ENCODE data around the gene IFT20. TPM values are rescaled to one million over a fixed set of nuclear protein-coding genes. Genes with fewer than 3 reads are reported as not detected.

Gene IFT20
- total and polyA plus RNA-seq, 2 of the 13 experiments (the other 11 are each of a cell fraction or from before 2014, with no cell fraction given): 28.0 to 37.8 TPM

DNA sequence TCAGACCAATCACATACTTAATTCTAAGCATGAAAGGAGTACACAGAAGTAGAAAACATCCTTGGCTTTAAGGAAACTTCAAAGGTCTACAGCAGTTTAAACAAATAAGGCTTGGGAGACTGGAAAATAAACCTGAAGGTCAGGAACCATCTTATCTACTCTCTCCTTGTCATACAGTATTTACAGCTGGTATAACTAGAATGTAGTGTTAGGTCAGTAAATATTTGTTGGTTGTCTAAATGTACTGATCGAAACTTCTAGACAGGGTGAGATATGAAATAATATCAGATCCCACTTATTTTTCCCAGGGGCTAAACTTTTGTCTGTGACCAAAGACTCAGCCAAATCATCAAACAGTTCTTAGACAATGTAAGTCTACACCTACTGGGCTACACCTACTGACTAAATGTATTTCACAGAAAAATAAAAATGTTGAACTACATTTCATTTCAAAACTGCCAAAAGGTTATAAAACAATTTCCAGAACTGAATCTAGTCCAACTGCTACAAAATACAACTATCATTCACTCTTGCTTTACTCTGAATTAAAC, 43.4 kb downstream of the IFT20 start:
- ChIA-PET CTCF (ENCODE audit: low intra/inter-chr PET ratio, low total read pairs) (no interaction called here), POLR2A (no interaction called here)
- FAIRE-seq (no peak), DNase-seq (ENCODE audit: low spot score) (no peak), ATAC-seq (no peak)
- BruUV-seq (replicated peaks): no TSS peak
- Histone ChIP-seq H3K4me2 (ENCODE audit: low read depth, low read length) (no peak overlapping the region), H3K36me3 (replicated peaks in 1 of 2; ENCODE audit: control insufficient read depth in 1 of 2, insufficient read depth in 2 of 2, low read length in 2 of 2) (no peaks in the 10 kb centered on the region), H3K9ac (ENCODE audit: insufficient read depth, low read depth, low read length) (no peak overlapping the region), H3K27ac (ENCODE audit: extremely low read length, insufficient read depth, low read length) (no peak overlapping the region), H3K4me1 (ENCODE audit: insufficient read depth, low read length) (peaks cover 23% of the 10 kb centered on the region), H3K4me3 (replicated peaks in 1 of 3; ENCODE audit: insufficient read depth in 1 of 3, low read depth in 2 of 3, low read length in 3 of 3) (no peak overlapping the region), H3K79me2 (ENCODE audit: insufficient read depth, low read length) (no peaks in the 10 kb centered on the region), H3K9me3 (ENCODE audit: low read length) (no peaks in the 10 kb centered on the region), H2AFZ (ENCODE audit: low read length) (no peak overlapping the region), H3K27me3 (ENCODE audit: control insufficient read depth in 1 of 2, insufficient read depth in 2 of 2, low read length in 2 of 2) (no peaks in the 10 kb centered on the region; a peak in 1 of 5 replicates), H4K20me1 (ENCODE audit: insufficient read depth, low read length) (no peaks in the 10 kb centered on the region)
- intact Hi-C loops (cut with micrococcal nuclease; ENCODE audit: unreplicated experiment): no loop called here
- in situ Hi-C loops (cut with HindIII; ENCODE audit: extremely low pct_ligation_motif_present, low pct_unique_long_range_greater_than_20kb): no loop called here
- WGBS (ENCODE audit: low lambda C conversion rate): 5% methylated on average over 1 of the region's 1 CpG
- TF ChIP-seq FUBP1 (CRISPR knock-in tag; IDR thresholded peaks at IDR 0.05; ENCODE audit: borderline replicate concordance): no peak
- TF ChIP-seq ZNF552 (CRISPR knock-in tag; IDR thresholded peaks at IDR 0.05; ENCODE audit: borderline replicate concordance): no peak
- TF ChIP-seq PHB2 (IDR thresholded peaks at IDR 0.05; ENCODE audit: partially characterized antibody): no peak
- TF ChIP-seq ZNF800 (CRISPR knock-in tag; IDR thresholded peaks at IDR 0.05): no peak
- no peak for TF ChIP-seq ZNF790 (CRISPR knock-in tag; IDR thresholded peaks at IDR 0.05; ENCODE audit: borderline replicate concordance)
- TF ChIP-seq MAFK (conservative IDR thresholded peaks at IDR 0.05 in 1 of 2, IDR thresholded peaks at IDR 0.05 in 1 of 2; ENCODE audit: low read length in 2 of 2): no peak
- TF ChIP-seq BCL6 (CRISPR knock-in tag; IDR thresholded peaks at IDR 0.05): no peak
- TF ChIP-seq ZNF329 (CRISPR knock-in tag; IDR thresholded peaks at IDR 0.05; ENCODE audit: low read depth): no peak
- TF ChIP-seq, protein P1, sequence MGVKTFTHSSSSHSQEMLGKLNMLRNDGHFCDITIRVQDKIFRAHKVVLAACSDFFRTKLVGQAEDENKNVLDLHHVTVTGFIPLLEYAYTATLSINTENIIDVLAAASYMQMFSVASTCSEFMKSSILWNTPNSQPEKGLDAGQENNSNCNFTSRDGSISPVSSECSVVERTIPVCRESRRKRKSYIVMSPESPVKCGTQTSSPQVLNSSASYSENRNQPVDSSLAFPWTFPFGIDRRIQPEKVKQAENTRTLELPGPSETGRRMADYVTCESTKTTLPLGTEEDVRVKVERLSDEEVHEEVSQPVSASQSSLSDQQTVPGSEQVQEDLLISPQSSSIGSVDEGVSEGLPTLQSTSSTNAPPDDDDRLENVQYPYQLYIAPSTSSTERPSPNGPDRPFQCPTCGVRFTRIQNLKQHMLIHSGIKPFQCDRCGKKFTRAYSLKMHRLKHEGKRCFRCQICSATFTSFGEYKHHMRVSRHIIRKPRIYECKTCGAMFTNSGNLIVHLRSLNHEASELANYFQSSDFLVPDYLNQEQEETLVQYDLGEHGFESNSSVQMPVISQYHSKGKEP (CRISPR knock-in tag; IDR thresholded peaks at IDR 0.05): no peak
- no peak for TF ChIP-seq GLI4 (CRISPR knock-in tag; IDR thresholded peaks at IDR 0.05; ENCODE audit: borderline replicate concordance)
- no peak for TF ChIP-seq ZZZ3 (CRISPR knock-in tag; IDR thresholded peaks at IDR 0.05; ENCODE audit: borderline replicate concordance)
- no peak for TF ChIP-seq CENPT (CRISPR knock-in tag; IDR thresholded peaks at IDR 0.05; ENCODE audit: low read depth)
- no peak for TF ChIP-seq HNF1A (IDR thresholded peaks at IDR 0.05; ENCODE audit: low read depth)
- no peak for TF ChIP-seq HNF1A (CRISPR knock-in tag; IDR thresholded peaks at IDR 0.05; ENCODE audit: borderline replicate concordance)

Measured in HepG2 (cell line).